GM21619 (cell line): Measurements from ENCODE around the gene CHADL.

Source experiments
- ATAC-seq: cut with Tn5 transposase; IDR thresholded peaks from one replicate; pipeline ENCODE4 v1.9.1; 2021; ENCODE audit not compliant: unreplicated experiment

The CHADL gene

GRCh38 chr22:41234815-41235695, 5.7 kb downstream of the CHADL start:
- ATAC-seq = no peak

DNA sequence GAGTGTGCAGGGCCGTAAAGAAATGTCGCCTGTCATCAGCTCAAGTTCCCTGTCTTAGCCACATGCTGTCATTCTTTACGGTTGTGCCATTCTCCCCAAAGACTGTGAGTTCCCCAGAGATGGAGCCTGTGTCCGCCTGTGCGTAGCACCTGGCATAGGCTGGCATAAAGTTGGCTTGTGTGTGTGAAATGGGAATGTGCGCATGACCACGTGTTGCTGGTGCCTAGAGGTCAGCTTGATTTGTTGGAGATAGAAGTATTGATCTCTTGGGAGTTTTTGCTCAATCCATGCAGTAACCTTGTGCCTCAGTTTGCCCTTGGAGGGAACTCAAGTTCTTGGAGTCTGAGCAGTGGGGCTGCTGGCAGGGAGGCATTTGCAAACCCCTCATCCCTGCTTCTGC, 9.4 kb downstream of the CHADL start:
- ATAC-seq = no peak

DNA sequence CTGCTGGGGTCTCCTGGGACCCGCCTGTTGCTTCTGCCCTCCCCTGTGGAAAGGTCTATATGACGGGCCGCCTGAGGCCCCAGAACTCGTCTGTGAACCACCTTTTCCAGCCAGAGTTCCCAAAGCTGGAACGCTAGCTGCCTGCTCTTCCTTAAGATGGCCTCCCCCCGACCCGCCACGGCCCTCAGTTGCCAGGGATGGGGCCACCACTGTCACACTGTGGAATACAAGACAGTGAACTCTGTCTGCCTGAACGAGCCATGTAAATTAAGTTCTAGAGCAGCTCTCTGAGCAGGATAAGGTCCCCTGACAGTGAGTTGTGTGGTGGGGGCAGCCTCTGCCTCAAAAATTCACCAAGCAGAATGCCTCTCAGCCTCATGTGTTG, 10.3 kb downstream of the CHADL start:
- no peak for ATAC-seq

DNA sequence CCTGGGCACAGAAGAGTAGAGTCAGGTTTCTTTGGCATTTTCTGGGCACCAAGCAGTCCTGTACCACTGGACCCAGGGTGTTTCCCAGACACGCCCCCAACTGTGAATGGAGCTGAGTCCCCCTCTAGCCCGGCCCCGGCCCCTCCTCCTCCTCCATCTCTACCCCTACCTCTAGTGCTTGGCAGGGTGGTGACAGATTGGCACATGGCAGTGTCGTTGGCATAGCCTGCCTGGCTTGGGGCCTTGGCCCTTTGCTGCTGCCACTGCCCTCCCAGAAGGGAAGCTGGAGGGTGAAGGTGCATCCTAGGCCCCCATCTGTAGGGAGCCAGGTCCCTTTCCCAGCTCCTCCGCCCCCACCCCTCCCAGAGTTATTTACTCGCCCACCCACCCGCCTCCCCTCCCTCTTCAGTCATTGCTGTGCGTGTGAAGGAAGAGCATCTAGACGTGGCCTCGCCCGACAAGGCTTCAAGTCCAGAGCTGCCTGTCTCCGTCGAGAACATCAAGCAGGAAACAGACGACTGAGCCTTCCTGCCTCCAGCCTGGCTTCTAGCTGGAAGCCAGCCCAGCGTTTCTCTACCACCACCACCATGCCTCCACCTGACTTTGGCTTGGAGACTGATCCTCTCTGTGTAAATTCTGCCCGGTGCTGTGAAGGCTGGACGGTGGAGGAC, 10.9 kb downstream of the CHADL start:
- no peak for ATAC-seq

DNA sequence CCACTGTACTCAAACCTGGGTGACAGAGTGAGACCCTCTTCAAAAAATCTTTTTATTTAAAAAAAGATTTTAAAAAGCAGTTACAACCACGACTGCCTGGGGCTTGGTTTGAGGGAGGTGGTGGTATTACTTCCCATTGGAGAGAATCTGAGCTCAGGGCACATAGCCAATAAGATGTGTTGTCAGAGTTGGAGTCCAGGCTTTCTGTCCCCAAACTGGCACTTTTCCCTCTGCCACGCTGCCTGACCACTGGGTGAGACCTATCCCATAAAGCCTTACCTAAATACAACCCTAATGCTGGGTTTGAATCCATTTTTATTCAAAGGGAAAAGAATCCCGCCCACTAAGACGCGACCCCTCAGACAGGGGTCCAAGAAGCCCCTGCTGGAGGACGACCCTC, 11.5 kb downstream of the CHADL start:
- ATAC-seq = no peak

GRCh38 chr22:41226723-41227655, 13.7 kb downstream of the CHADL start:
- ATAC-seq = no peak

- ATAC-seq = no peak
Observed at GRCh38 chr22:41223535-41223934, 17.2 kb downstream of the CHADL start.

DNA sequence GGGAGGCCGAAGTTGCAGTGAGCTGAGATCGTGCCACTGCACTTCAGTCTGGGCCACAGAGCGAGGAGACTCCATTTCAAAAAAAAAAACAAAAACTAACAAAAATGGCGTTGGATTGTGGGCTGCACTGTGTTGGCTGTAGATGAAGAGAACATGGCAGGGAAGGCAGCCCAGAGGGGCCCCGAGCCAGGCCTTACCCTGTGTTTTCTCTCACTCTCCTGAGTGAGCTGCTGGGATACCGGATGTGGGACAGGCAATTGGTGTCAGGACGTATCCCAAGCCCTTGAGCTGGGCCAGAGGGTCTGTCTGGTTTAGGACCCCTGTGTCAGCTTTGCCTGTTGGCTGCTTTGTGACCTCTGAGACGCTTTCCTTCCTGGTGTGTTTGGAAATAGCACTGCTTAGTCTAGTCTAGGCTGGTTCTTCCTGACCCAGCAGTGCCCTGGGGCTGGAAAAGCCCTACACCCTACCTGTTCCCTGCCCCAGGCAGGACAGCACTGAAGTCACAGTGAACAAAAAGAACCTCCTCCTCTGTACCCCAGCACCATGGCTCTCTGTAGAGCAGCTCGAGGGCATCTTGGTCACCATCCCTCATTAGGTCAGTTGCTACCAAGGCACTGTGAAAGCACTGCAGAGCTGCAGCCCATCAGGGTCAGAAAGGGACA, 17.8 kb downstream of the CHADL start:
- no peak for ATAC-seq

GRCh38 chr22:41217553-41218157, 23.1 kb downstream of the CHADL start:
- peak; percentile 64 for ATAC-seq

GRCh38 chr22:41216984-41217383, 23.7 kb downstream of the CHADL start:
- no peak for ATAC-seq

- ATAC-seq = no peak
Observed at GRCh38 chr22:41215926-41216325, 24.8 kb downstream of the CHADL start.

- no peak for ATAC-seq
Observed at GRCh38 chr22:41215409-41215808, 25.3 kb downstream of the CHADL start.

DNA sequence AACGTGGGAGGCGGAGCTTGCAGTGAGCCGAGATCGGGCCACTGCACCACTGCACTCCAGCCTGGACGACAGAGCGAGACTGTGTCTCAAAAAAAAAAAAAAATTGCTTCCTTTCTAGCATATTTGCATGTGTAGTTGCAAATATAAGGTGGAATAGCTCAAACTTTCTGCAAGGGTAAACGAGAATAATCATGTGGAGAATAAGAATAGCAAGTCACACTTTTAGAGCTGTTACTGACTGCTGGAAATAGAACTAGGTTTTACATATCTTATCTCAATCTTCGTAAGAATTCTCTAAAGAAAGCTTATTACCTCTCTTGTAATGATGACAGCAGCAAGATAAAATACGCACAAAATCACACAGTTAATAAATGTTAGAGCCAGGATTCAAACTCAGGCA, 34.0 kb downstream of the CHADL start:
- no peak for ATAC-seq

DNA sequence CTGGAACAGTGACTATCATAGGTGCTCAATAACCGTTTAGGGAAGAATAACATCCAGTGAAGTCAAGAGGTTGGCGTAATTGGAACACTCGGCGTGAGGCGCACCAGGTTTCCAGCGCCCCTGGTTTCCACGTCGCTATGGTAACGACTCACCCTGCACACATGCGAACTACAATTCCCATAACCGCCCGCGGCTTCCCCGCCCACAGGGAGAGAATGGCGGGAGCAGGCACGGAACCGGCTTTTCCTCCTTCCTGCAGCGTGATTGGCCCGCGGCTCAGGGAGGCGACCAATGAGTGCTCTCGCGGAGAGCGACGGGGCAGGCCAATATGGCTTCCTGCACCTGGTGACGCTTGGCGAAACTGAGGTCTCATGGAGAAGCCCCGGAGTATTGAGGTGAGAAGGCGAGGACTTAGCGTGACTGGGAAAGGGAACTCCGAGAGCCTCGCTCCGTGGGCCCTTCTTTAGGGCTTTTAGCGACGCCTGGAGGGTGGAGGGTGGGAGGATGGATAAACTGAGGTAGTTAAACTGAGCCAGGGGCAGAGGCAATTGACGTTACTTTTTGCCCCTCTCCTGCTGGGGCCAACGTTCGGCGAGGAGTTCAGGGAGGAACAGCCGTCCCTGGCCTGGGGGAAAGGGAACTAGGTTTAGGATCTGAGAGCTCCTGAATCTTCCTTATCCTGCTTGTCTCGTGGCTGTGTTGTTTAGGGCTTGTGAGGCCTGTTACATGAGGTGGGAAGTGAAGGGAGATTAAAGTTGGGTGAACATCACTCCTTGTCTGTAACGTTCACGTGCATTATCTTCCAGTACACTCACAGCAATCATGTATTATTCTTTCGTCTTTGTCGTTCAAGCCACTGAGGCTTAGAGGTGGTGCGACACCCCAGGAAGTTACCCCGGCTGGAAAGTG, 35.5 kb downstream of the CHADL start, which contains the start of gene L3MBTL2:
L3MBTL2 (plus strand) TSS at position 321 of the 909 bp plus-strand sequence; CDS start at position 372, 51 bp downstream.
- ATAC-seq = peak; percentile 89

- ATAC-seq = no peak
Observed at GRCh38 chr22:41204066-41204465, 36.7 kb downstream of the CHADL start.

- no peak for ATAC-seq
Observed at GRCh38 chr22:41203118-41203517, 37.6 kb downstream of the CHADL start.

DNA sequence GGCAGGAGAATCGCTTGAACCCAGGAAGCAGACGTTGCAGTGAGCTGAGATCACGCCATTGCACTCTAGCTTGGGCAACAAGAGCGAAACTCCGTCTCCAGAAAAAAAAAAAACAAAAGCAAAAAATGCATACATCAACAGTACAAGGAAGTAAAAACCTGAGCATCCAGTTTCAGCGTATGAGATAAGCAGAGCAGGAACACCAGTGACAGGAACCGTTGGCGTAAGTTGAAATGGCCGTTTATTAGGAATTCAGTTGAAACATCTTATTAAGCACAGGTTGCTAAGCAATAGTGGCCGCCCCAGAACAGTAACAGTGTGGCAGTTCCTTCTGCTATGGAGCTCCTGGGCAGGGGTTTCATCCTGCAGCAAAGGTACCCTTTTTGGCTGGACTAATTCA, 39.6 kb downstream of the CHADL start:
- no peak for ATAC-seq

GRCh38 chr22:41198027-41198580, 42.6 kb downstream of the CHADL start:
- no peak for ATAC-seq
